Hepatocyte (in vitro differentiated cells): ENCODE results near the gene USP48. TPM values are rescaled to one million over a fixed set of nuclear protein-coding genes. Genes with fewer than 3 reads are reported as not detected.
"Not testable (repeated sequence)": the region's sequence is repeated elsewhere in the genome, so short reads cannot be mapped to it uniquely, and the experiment has no call there.

Experiments used
- DNase-seq: peaks from one replicate; pipeline ENCODE4 v3.0.0-alpha.2; 2016; ENCODE audit warnings: low spot score
- H2AFZ ChIP-seq: fragments of 200-600 bp; sonication (generic); 2 replicates; pipeline ENCODE4 v1.6.0; 2016; ENCODE audit warnings: antibody characterized with exemption, mild to moderate bottlenecking
- H3K27ac ChIP-seq: fragments of 200-600 bp; sonication (generic); 2 replicates; pipeline ENCODE4 v1.5.1; 2016; ENCODE audit warnings: mild to moderate bottlenecking
- H3K27me3 ChIP-seq: fragments of 200-600 bp; sonication (generic); 2 replicates; pipeline ENCODE4 v1.6.1; 2016
- H3K36me3 ChIP-seq: fragments of 200-600 bp; sonication (generic); replicated peaks from 2 replicates; pipeline ENCODE4 v1.5.1; 2016; ENCODE audit warnings: low read depth; ENCODE audit not compliant: insufficient read depth
- H3K4me1 ChIP-seq: fragments of 200-600 bp; sonication (generic); 2 replicates; pipeline ENCODE4 v1.5.1; 2016; ENCODE audit warnings: mild to moderate bottlenecking, moderate library complexity; ENCODE audit not compliant: insufficient read depth
- H3K4me2 ChIP-seq: fragments of 200-600 bp; sonication (generic); 2 replicates; pipeline ENCODE4 v1.6.0; 2016
- H3K4me3 ChIP-seq: fragments of 200-600 bp; sonication (generic); 2 replicates; pipeline ENCODE4 v1.5.1; 2016; ENCODE audit warnings: mild to moderate bottlenecking
- H3K79me2 ChIP-seq: fragments of 200-600 bp; sonication (generic); 2 replicates; pipeline ENCODE4 v1.6.0; 2017; ENCODE audit warnings: mild to moderate bottlenecking
- H3K9me2 ChIP-seq: fragments of 200-600 bp; sonication (generic); replicated peaks from 2 replicates; pipeline ENCODE4 v1.6.0; 2017; ENCODE audit warnings: mild to moderate bottlenecking; ENCODE audit not compliant: insufficient read depth
- H3K9me3 ChIP-seq: fragments of 200-600 bp; sonication (generic); 2 replicates; pipeline ENCODE4 v1.5.1; 2016; ENCODE audit warnings: low read depth, mild to moderate bottlenecking
- H4K20me1 ChIP-seq: fragments of 200-600 bp; sonication (generic); 2 replicates; pipeline ENCODE4 v1.6.0; 2016; ENCODE audit warnings: mild to moderate bottlenecking; ENCODE audit not compliant: insufficient read depth, poor library complexity, severe bottlenecking
- EZH2 ChIP-seq: fragments of 200-600 bp; sonication (generic); IDR thresholded peaks from 2 replicates; pipeline ENCODE4 v1.6.1; 2016; ENCODE audit warnings: antibody characterized with exemption, mild to moderate bottlenecking, borderline replicate concordance
- EZH2phosphoT487 ChIP-seq: fragments of 200-600 bp; sonication (generic); IDR thresholded peaks from one replicate; pipeline ENCODE4 v1.6.1; 2018; ENCODE audit warnings: antibody characterized with exemption, mild to moderate bottlenecking, low read depth, moderate library complexity; ENCODE audit not compliant: unreplicated experiment, severe bottlenecking
- WGBS: methylation state at CpG from one replicate; pipeline ENCODE4 v1.1.6; 2016; ENCODE audit warnings: low lambda C conversion rate; ENCODE audit errors: missing lambda C conversion rate; 5-methylcytosine and 5-hydroxymethylcytosine counted together
- polyA plus RNA-seq: library from polyadenylated mRNA; unstranded; fragments of >200 nt; fragmentation: Nextera tagmentation; extraction: Ambion mirVana; gene quantifications from 2 replicates; pipeline ENCODE4 v1.2.1, GENCODE V29; 2016
- total RNA-seq: library from RNA; depleted of rRNA; stranded (reverse); fragments of >200 nt; gene quantifications from 2 replicates; pipeline ENCODE4 v1.2.3, GENCODE V29; 2014
- TF ChIP-seq, protein P1 (sequence below): fragments of 200-600 bp; sonication (generic); IDR thresholded peaks from 2 replicates; pipeline ENCODE4 v1.5.1; 2016; ENCODE audit warnings: antibody characterized with exemption, mild to moderate bottlenecking; ENCODE audit not compliant: poor library complexity

Gene USP48
- total and polyA plus RNA-seq, 2 experiments from 2014 or later: 38.9 to 39.5 TPM

DNA sequence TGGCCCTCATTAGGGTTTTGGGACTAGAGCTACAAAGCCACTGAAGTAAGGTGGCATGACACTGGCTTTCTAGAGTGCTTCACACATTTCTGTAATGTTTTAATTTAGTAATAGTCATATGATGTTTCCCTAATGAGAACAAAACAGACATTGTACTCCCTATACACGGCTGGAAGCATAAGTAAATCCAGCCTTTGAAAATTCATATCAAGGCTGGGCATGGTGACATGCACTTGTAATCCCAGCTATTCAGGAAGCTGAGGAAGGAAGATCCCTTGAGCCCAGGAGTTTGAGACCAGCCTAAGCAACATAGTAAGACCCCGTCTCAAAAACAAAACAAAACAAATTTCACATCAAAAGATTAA is 7.4 kb downstream of the USP48 start:
- Histone ChIP-seq H3K9me3 (no peaks in the 10 kb centered on the region), H3K27ac (peak overlapping the region; percentile 55), H2AFZ (no peak overlapping the region), H3K79me2 (peaks cover 100% of the 10 kb centered on the region), H3K4me3 (no peak overlapping the region), H3K9me2 (no peaks in the 10 kb centered on the region), H4K20me1 (peaks cover 58% of the 10 kb centered on the region), H3K4me1 (peaks cover 11% of the 10 kb centered on the region), H3K36me3 (no peaks in the 10 kb centered on the region), H3K4me2 (peak overlapping the region; percentile 21), H3K27me3 (no peaks in the 10 kb centered on the region)
- WGBS: 73% methylated on average over 2 of the region's 2 CpGs
- TF ChIP-seq EZH2phosphoT487: no peak
- TF ChIP-seq, protein P1, sequence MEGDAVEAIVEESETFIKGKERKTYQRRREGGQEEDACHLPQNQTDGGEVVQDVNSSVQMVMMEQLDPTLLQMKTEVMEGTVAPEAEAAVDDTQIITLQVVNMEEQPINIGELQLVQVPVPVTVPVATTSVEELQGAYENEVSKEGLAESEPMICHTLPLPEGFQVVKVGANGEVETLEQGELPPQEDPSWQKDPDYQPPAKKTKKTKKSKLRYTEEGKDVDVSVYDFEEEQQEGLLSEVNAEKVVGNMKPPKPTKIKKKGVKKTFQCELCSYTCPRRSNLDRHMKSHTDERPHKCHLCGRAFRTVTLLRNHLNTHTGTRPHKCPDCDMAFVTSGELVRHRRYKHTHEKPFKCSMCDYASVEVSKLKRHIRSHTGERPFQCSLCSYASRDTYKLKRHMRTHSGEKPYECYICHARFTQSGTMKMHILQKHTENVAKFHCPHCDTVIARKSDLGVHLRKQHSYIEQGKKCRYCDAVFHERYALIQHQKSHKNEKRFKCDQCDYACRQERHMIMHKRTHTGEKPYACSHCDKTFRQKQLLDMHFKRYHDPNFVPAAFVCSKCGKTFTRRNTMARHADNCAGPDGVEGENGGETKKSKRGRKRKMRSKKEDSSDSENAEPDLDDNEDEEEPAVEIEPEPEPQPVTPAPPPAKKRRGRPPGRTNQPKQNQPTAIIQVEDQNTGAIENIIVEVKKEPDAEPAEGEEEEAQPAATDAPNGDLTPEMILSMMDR: no peak
- no peak for TF ChIP-seq EZH2
- DNase-seq: no peak

DNA sequence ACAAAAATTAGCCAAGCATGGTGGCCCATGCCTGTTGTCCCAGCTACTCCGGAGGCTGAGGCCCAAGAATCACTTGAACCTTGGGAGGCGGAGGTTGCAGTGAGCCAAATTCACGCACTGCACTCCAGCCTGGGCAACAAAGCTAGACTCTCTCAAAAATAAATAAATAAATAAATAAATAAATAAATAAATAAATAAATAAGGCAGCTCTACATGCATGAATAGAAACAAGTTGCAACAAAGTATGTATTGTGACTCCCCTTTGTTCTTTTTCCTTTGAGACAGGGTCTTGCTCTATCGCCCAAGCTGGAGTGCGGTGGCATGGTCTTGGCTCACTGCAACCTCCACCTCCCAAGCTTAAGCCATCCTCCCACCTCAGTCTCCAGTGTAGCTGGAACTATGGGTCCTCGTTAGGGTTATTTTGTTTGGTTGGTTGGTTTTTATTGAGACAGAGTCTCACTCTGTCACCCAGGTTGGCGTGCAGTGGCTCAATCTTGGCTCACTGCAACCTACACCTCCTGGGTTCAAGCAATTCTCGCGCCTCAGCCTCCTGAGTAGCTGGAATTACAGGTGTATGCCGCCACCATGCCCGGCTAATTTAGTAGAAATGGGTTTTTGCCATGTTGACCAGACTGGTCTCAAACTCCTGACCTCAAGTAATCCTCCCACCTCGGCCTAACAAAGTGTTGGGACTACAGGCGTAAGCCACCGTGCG is 8.0 kb downstream of the USP48 start:
- no peaks in the 10 kb centered on the region for H3K9me2 ChIP-seq
- TF ChIP-seq EZH2phosphoT487 (no peak), EZH2 (no peak)
- TF ChIP-seq, protein P1: no peak
- H3K9me3 ChIP-seq: no peaks in the 10 kb centered on the region
- peaks cover 11% of the 10 kb centered on the region for H3K4me1 ChIP-seq
- H3K4me2 ChIP-seq: no peak overlapping the region
- H4K20me1 ChIP-seq: peaks cover 59% of the 10 kb centered on the region
- H3K27me3 ChIP-seq: no peaks in the 10 kb centered on the region
- WGBS: 93% methylated on average over 15 of the region's 15 CpGs
- no peak overlapping the region for H3K27ac ChIP-seq
- no peaks in the 10 kb centered on the region for H3K36me3 ChIP-seq
- no peak overlapping the region for H3K4me3 ChIP-seq
- H3K79me2 ChIP-seq: peaks cover 100% of the 10 kb centered on the region
- no peak overlapping the region for H2AFZ ChIP-seq
- DNase-seq: no peak

DNA sequence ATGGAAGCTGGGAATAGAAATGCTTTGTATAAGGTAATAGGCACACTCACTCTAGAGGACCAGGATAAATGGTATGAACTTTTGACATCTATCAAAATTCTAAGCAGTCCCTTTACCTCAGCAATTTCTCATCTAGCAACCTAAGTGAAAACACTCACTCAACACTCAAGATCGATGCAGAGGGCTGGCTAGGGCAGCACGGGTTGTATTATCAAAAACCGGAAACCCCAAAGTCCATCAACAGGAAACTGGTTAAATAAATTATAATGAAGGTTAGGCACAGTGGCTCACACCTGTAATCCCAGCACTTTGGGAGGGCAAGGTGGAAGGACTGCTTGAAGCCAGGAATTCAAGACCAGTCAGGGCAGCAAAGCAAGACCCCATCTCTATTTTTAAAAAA is 9.4 kb downstream of the USP48 start:
- Histone ChIP-seq H3K36me3 (no peaks in the 10 kb centered on the region), H3K4me2 (no peak overlapping the region), H3K4me3 (no peak overlapping the region), H3K9me2 (no peaks in the 10 kb centered on the region), H3K79me2 (peaks cover 100% of the 10 kb centered on the region), H4K20me1 (peaks cover 57% of the 10 kb centered on the region), H3K9me3 (no peaks in the 10 kb centered on the region), H3K4me1 (peaks cover 11% of the 10 kb centered on the region), H3K27me3 (no peaks in the 10 kb centered on the region), H3K27ac (no peak overlapping the region), H2AFZ (no peak overlapping the region)
- DNase-seq: no peak
- 96% methylated on average over 3 of the region's 3 CpGs for WGBS
- TF ChIP-seq, protein P1: no peak
- TF ChIP-seq EZH2 (no peak), EZH2phosphoT487 (no peak)

DNA sequence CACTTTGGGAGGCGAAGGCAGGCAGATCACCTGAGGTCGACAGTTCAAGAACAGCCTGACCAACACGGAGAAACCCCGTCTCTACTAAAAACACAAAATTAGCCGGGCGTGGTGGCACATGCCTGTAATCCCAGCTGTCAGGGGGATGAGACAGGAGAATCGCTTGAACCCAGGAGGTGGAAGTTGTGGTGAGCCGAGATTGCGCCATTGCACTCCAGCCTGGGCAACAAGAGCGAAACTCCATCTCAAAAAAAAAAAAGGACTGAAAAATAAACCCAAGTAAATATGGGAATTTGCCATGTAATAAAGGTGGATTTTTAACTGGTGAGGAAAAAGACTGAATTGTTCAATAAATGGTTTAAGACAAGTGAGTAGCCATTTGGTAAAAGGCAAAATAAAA is 11.3 kb downstream of the USP48 start:
- peaks cover 11% of the 10 kb centered on the region for H3K4me1 ChIP-seq
- peaks cover 45% of the 10 kb centered on the region for H4K20me1 ChIP-seq
- WGBS: 96% methylated on average over 10 of the region's 10 CpGs
- not testable (repeated sequence) for H3K4me2 ChIP-seq, H3K36me3 ChIP-seq, H3K4me3 ChIP-seq, H3K27me3 ChIP-seq, H3K9me2 ChIP-seq, H3K27ac ChIP-seq, DNase-seq, H3K9me3 ChIP-seq, H2AFZ ChIP-seq
- peaks cover 100% of the 10 kb centered on the region for H3K79me2 ChIP-seq

DNA sequence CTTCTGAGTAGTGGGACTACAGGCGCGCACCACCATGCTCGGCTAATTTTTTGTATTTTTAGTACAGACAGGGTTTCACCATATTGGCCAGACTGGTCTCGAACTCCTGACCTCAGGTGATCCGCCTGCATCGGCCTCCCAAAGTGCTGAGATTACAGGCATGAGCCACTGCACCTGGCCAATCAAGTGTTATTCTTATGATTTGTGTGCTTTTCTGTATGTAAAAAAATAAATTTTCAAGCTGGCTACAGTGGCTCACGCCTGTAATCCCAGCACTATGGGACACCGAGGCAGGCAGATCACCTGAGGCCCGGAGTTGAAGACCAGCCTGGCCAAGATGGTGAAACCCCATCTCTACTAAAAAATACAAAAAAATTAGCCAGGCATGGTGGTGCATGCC is 12.3 kb downstream of the USP48 start:
- H3K9me3 ChIP-seq, H3K27ac ChIP-seq, DNase-seq, H2AFZ ChIP-seq, H3K27me3 ChIP-seq, H3K9me2 ChIP-seq, H3K4me3 ChIP-seq, H3K4me1 ChIP-seq, H3K4me2 ChIP-seq, H3K36me3 ChIP-seq: not testable (repeated sequence)
- WGBS: 98% methylated on average over 9 of the region's 9 CpGs
- peaks cover 100% of the 10 kb centered on the region for H3K79me2 ChIP-seq
- peaks cover 45% of the 10 kb centered on the region for H4K20me1 ChIP-seq
